ENCODE data around the gene PXK.
A peak's percentile ranks its signal among the peaks of the same experiment; 100 is the strongest.

Gene PXK

GRCh38 chr3:58411851-58412830, 79.4 kb downstream of the PXK start:
- H3K27ac ChIP-seq: no peak overlapping the region
- TF ChIP-seq ZFX (IDR thresholded peaks at IDR 0.05) (no peak), CTCF (conservative IDR thresholded peaks at IDR 0.05) (no peak)

- no peak overlapping the region for H3K27ac ChIP-seq
- TF ChIP-seq ZFX (IDR thresholded peaks at IDR 0.05): no peak
- peak; percentile 81 for TF ChIP-seq CTCF (conservative IDR thresholded peaks at IDR 0.05)
Observed at GRCh38 chr3:58414538-58415197, 82.0 kb downstream of the PXK start.

GRCh38 chr3:58416191-58416590, 83.5 kb downstream of the PXK start:
- H3K27ac ChIP-seq: no peak overlapping the region
- TF ChIP-seq ZFX (IDR thresholded peaks at IDR 0.05): no peak
- no peak for TF ChIP-seq CTCF (conservative IDR thresholded peaks at IDR 0.05)

- no peak overlapping the region for H3K27ac ChIP-seq
- TF ChIP-seq CTCF (conservative IDR thresholded peaks at IDR 0.05) (no peak), ZFX (IDR thresholded peaks at IDR 0.05) (no peak)
Observed at GRCh38 chr3:58417075-58417474, 84.4 kb downstream of the PXK start.

- no peak for TF ChIP-seq ZFX (IDR thresholded peaks at IDR 0.05)
- no peak overlapping the region for H3K27ac ChIP-seq
Observed at GRCh38 chr3:58418227-58418626, 85.5 kb downstream of the PXK start.

GRCh38 chr3:58419780-58420507, 87.3 kb downstream of the PXK start:
- no peak for TF ChIP-seq ZFX (IDR thresholded peaks at IDR 0.05)
- TF ChIP-seq CTCF (conservative IDR thresholded peaks at IDR 0.05): no peak
- no peak overlapping the region for H3K27ac ChIP-seq

GRCh38 chr3:58421004-58421403, 88.3 kb downstream of the PXK start:
- no peak for TF ChIP-seq ZFX (IDR thresholded peaks at IDR 0.05)
- TF ChIP-seq CTCF (conservative IDR thresholded peaks at IDR 0.05): no peak
- H3K27ac ChIP-seq: no peak overlapping the region
